Measurements from ENCODE around the gene PSMB4. TPM values are rescaled to one million over a fixed set of nuclear protein-coding genes. Genes with fewer than 3 reads are reported as not detected.

Gene PSMB4
- polyA plus RNA-seq, 1 experiment: 483 TPM

GRCh38 chr1:151372058-151372934 lies 27.1 kb upstream of the PSMB4 start, which contains the start of gene SELENBP1:
Gene SELENBP1 (minus strand): TSS chr1:151372705. CDS start chr1:151372641, 64 bp downstream.
- POLR2A ChIA-PET: interaction anchor here (0.6 to 2.3 kb wide), 11 partner anchors 10 to 569 kb away, joined by 3 to 8 read pairs (median 3); partner anchors contain the start of gene PI4KB
- no peak for TF ChIP-seq CTCF (IDR thresholded peaks at IDR 0.05; ENCODE audit: low read depth, low read length)
- CTCF ChIA-PET: interaction anchor here (1.6 kb wide), 1 partner anchor 31 kb away, joined by 10 read pairs; no protein-coding TSS in a partner anchor
- H3K9me3 ChIP-seq (ENCODE audit: control insufficient read depth, insufficient read depth, low read length): no peaks in the 10 kb centered on the region; the same call in 1 of the 2 replicates
- peak; percentile 38 for DNase-seq (ENCODE audit: low read depth, low spot score)
- H3K27me3 ChIP-seq (ENCODE audit: control insufficient read depth, insufficient read depth, low read length): no peaks in the 10 kb centered on the region
- peak within 1 kb of the TSS; percentile 31 for H3K27ac ChIP-seq (ENCODE audit: low read depth, low read length)
- peak within 1 kb of the TSS; percentile 70 for H3K4me3 ChIP-seq (ENCODE audit: low read depth, low read length)

GRCh38 chr1:151373196-151373595 lies 26.2 kb upstream of the PSMB4 start:
- no peak for DNase-seq (ENCODE audit: low read depth, low spot score)
- H3K4me3 ChIP-seq (ENCODE audit: low read depth, low read length): no peak overlapping the region
- H3K27ac ChIP-seq (ENCODE audit: low read depth, low read length): no peak overlapping the region
- H3K9me3 ChIP-seq (ENCODE audit: control insufficient read depth, insufficient read depth, low read length): no peaks in the 10 kb centered on the region; the same call in 1 of the 2 replicates
- CTCF ChIA-PET: no interaction called here
- POLR2A ChIA-PET: interaction anchor here (0.6 to 2.3 kb wide), 5 partner anchors 13 to 568 kb away, joined by 3 to 8 read pairs (median 6); no protein-coding TSS in a partner anchor
- no peak for TF ChIP-seq CTCF (IDR thresholded peaks at IDR 0.05; ENCODE audit: low read depth, low read length)
- H3K27me3 ChIP-seq (ENCODE audit: control insufficient read depth, insufficient read depth, low read length): no peaks in the 10 kb centered on the region

GRCh38 chr1:151377150-151377884 lies 22.1 kb upstream of the PSMB4 start:
- H3K27ac ChIP-seq (ENCODE audit: low read depth, low read length): no peak overlapping the region
- no peaks in the 10 kb centered on the region for H3K9me3 ChIP-seq (ENCODE audit: control insufficient read depth, insufficient read depth, low read length)
- POLR2A ChIA-PET: no interaction called here
- TF ChIP-seq CTCF (IDR thresholded peaks at IDR 0.05; ENCODE audit: low read depth, low read length): no peak
- H3K27me3 ChIP-seq (ENCODE audit: control insufficient read depth, insufficient read depth, low read length): peaks cover 8% of the 10 kb centered on the region
- no peak overlapping the region for H3K4me3 ChIP-seq (ENCODE audit: low read depth, low read length)
- no peak for DNase-seq (ENCODE audit: low read depth, low spot score)
- CTCF ChIA-PET: interaction anchor here (0.7 kb wide), 1 partner anchor 216 kb away, joined by 3 read pairs; no protein-coding TSS in a partner anchor

- TF ChIP-seq CTCF (IDR thresholded peaks at IDR 0.05; ENCODE audit: low read depth, low read length): no peak
- CTCF ChIA-PET: interaction anchor here (2.7 kb wide), 1 partner anchor 44 kb away, joined by 15 read pairs; no protein-coding TSS in a partner anchor
- H3K27ac ChIP-seq (ENCODE audit: low read depth, low read length): no peak overlapping the region
- H3K27me3 ChIP-seq (ENCODE audit: control insufficient read depth, insufficient read depth, low read length): peaks cover 6% of the 10 kb centered on the region
- H3K4me3 ChIP-seq (ENCODE audit: low read depth, low read length): no peak overlapping the region
- no peak for DNase-seq (ENCODE audit: low read depth, low spot score)
- no peaks in the 10 kb centered on the region for H3K9me3 ChIP-seq (ENCODE audit: control insufficient read depth, insufficient read depth, low read length)
- POLR2A ChIA-PET: interaction anchor here (0.6 to 1.7 kb wide), 2 partner anchors 13 to 15 kb away, joined by 4 to 5 read pairs; partner anchors contain the start of gene PSMB4
Observed at GRCh38 chr1:151384584-151384983, 14.8 kb upstream of the PSMB4 start.
